RWPE1 (cell line): ENCODE measurements around the gene TBC1D32.
"Not testable (repeated sequence)": the region's sequence is repeated elsewhere in the genome, so short reads cannot be mapped to it uniquely, and the experiment has no call there.

Experiments
- CTCF ChIA-PET: fragments of 350-600 bp; sonication (Branson Sonifier 250); formaldehyde crosslinking; extraction: SDS; loops from one replicate; lab custom pipeline; 2021; lab: Yijun Ruan, JAX
- POLR2A ChIA-PET: fragments of 400-600 bp; formaldehyde crosslinking; extraction: SDS; loops from one replicate; lab custom pipeline; 2020; ENCODE audit warnings: antibody characterized with exemption; ENCODE audit not compliant: low non-redundant PET; lab: Yijun Ruan, JAX
- DNase-seq: peaks from one replicate; pipeline ENCODE4 v3.0.0; 2012; ENCODE audit warnings: low spot score
- H3K27ac ChIP-seq: fragments of 450-650 bp; 2 replicates; pipeline ENCODE4 v1.5.1; 2017
- TF ChIP-seq, protein P1 (sequence below): fragments of 450-650 bp; conservative IDR thresholded peaks from 2 replicates; pipeline ENCODE4 v1.5.1; 2017; ENCODE audit warnings: low read depth, mild to moderate bottlenecking

The TBC1D32 gene

DNA sequence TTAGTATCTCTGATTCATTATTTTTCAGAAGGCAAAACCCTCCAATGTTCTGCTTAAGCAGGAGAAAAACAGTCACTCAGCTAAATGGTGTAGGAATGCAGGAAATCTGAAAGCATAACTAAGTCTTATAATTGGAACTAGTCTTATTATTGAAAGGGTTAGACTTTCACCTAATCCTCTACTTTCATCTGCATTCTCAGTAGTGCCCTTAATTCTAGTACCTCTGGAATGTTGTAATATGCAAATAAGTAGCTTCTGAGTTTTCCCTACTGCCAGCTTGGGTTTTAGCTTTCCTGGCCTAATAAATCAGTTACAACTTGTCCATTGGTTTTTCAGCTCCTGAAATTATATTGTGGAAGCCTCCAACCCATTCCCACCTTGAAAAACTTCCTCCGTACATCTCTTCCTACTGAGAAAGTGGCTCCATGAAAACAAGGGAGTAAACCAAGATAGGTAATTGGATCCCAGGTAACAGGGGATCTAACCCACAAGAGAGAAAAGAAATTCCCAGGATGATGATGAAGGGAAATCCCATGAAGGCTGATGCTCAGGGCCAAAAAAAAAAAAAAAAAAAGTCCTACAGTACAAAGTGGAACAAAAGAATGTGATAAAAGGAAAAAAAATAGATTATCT lies 147.0 kb downstream of the TBC1D32 start:
- H3K27ac ChIP-seq, result no peak overlapping the region
- ChIA-PET POLR2A (no interaction called here), CTCF (interaction anchor here (0.6 kb wide), 1 partner anchor 49 kb away, joined by 3 read pairs; no protein-coding TSS in a partner anchor)
- TF ChIP-seq, protein P1, sequence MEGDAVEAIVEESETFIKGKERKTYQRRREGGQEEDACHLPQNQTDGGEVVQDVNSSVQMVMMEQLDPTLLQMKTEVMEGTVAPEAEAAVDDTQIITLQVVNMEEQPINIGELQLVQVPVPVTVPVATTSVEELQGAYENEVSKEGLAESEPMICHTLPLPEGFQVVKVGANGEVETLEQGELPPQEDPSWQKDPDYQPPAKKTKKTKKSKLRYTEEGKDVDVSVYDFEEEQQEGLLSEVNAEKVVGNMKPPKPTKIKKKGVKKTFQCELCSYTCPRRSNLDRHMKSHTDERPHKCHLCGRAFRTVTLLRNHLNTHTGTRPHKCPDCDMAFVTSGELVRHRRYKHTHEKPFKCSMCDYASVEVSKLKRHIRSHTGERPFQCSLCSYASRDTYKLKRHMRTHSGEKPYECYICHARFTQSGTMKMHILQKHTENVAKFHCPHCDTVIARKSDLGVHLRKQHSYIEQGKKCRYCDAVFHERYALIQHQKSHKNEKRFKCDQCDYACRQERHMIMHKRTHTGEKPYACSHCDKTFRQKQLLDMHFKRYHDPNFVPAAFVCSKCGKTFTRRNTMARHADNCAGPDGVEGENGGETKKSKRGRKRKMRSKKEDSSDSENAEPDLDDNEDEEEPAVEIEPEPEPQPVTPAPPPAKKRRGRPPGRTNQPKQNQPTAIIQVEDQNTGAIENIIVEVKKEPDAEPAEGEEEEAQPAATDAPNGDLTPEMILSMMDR, result no peak
- DNase-seq, result no peak

DNA sequence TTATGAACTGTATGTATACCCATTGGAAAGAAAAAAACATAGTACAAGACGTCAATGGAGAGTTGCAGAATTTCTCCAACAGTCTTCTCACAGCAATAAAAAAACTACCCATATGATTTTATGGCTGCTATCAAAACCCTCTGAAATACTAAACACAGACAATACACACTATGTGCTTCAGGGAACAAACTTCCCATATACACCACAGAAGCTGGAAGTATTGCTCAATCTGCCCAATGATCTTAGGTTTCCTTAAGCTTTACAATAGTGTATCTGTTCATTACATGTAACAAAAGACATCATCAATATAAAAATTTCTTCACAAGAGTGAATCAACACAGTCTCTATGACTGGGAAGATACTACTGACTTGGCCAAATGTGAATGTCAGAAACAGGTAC lies 150.5 kb downstream of the TBC1D32 start:
- CTCF ChIA-PET, result no interaction called here
- POLR2A ChIA-PET, result no interaction called here
- no peak overlapping the region for H3K27ac ChIP-seq
- TF ChIP-seq, protein P1, result no peak
- DNase-seq, result no peak

DNA sequence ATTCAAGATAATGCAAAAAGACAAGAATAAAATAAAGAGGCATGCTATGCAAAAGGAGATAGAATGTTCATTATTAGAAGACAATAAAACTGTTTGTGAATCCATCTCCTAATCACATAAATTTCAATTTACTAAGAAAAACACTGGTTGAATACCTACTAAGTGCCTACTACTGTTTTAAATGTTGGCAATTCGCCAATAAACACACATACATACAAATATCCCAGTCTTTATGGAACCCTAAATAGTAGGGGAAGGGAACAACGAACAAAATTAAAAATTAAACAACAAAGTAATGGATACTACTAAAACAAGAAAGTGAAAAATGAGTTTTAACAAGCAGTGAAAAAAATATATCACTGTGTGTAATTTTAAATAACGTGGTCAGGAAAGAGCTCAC lies 158.5 kb downstream of the TBC1D32 start:
- ChIA-PET POLR2A (no interaction called here), CTCF (no interaction called here)
- TF ChIP-seq, protein P1, result no peak
- H3K27ac ChIP-seq, result no peak overlapping the region
- DNase-seq, result no peak

DNA sequence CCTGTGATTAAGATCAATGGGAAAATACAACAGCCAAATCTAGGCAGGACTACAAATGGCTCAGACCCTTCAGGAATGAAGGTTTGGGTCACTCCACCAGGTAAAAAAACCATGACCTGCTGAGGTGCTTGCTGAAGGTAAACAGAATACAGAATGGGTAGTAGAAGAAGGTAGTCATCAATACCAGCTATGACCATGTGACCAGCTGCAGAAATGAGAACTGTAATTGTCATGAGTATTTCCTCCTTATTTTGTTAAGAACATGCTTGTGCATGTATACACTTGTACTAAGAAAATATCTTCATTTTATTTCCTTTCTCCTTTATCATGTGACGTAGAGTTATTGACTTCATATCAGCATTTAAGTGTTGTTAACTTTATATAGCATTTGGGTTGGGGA lies 161.8 kb downstream of the TBC1D32 start:
- H3K27ac ChIP-seq, DNase-seq, CTCF ChIA-PET, POLR2A ChIA-PET: not testable (repeated sequence)

DNA sequence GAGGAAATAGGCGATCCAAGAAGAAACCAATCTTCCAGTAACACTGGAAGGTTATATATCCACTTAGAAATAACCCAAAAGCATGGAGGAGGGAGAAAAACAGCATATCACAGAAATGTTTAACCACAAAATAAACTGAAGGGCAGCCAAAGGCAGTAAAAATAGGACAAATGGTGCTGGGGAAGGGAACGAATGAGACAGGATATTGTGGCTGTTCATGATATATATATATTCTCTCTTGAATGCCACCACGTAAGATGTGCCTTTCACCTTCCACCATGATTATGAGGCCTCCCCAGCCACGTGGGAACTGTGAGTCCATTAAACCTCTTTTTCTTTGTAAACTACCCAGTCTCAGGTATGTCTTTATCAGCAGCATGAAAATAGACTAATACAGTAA lies 162.4 kb downstream of the TBC1D32 start:
- ChIA-PET POLR2A (no interaction called here), CTCF (no interaction called here)
- no peak for DNase-seq
- H3K27ac ChIP-seq, result no peak overlapping the region
- TF ChIP-seq, protein P1, result no peak

DNA sequence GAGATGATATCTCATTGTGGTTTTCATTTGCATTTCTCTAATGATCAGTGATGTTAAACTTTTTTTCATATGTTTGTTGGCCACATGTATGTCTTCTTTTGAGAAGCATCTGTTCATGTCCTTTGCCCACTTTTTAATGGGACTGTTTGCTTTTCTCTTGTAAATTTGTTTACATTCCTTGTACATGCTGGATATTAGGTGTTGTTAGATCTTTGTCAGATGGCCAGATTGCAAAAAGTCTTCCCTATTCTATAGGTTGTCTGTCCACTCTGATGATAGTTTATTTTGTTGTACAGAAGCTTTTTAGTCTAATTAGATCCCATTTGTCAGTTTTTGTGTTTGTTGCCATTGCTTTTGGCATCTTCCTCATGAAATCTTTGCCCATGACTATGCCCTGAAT lies 172.4 kb downstream of the TBC1D32 start:
- ChIA-PET CTCF (no interaction called here), POLR2A (no interaction called here)
- TF ChIP-seq, protein P1, result no peak
- no peak overlapping the region for H3K27ac ChIP-seq
- no peak for DNase-seq

DNA sequence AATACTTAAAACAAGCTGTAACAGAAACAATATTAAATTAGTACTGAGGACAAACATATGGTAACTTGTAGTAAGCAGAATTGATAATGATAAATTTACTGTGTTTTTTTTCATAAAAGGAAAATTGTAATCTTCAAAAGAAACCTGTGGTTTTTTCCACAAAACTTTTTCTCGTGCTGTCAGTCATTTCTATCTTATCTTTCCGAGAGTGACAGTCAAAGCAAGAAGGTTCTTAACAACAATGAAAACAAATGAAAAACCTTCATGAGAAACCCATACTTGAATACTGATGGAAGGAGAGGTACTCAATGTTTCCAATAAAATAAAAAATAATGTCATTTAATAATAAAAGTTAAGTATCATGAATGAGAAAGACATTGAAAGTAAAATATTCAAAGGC lies 174.0 kb downstream of the TBC1D32 start:
- CTCF ChIA-PET, result no interaction called here
- POLR2A ChIA-PET, result no interaction called here

More for the DNA sequence above, 174.0 kb downstream of the TBC1D32 start:
- TF ChIP-seq, protein P1, result no peak
- DNase-seq, result no peak
- H3K27ac ChIP-seq, result no peak overlapping the region
